Fibroblast of upper back skin (primary cell): ENCODE results near the gene SLC26A9.

Experiments used
- DNase-seq: peaks from one replicate; pipeline ENCODE4 v3.0.0-alpha.2; 2013

SLC26A9 gene

DNA sequence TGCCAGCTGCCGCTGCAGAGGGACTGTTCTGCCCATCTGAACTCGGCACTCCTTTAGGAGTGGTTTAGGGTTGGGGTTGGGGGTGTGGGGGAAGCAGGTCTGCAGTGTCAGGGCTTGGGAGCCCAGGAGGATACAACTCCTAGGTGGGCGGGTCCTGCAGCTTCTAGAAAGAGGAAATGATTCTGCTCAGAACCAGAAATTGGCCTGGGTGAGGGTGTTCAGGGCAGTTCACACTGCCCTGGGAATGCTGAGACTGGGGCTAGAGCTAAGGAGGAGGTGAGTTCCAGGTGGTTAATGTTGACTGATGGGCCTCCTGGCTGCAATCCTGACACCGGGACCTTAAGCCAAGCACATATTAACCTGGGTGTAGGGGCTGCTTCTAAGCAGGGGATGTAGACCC lies 4.8 kb upstream of the SLC26A9 start:
- no peak for DNase-seq

- no peak for DNase-seq
Measured at GRCh38 chr1:205947024-205947423, 3.8 kb upstream of the SLC26A9 start.

- no peak for DNase-seq
Measured at GRCh38 chr1:205945069-205945468, 1.8 kb upstream of the SLC26A9 start.

GRCh38 chr1:205944525-205944924 lies 1.3 kb upstream of the SLC26A9 start:
- no peak for DNase-seq

GRCh38 chr1:205942631-205943159 lies 561 bp downstream of the SLC26A9 start:
- no peak for DNase-seq

- DNase-seq, result no peak
Measured at GRCh38 chr1:205940710-205941109, 2.5 kb downstream of the SLC26A9 start.

DNA sequence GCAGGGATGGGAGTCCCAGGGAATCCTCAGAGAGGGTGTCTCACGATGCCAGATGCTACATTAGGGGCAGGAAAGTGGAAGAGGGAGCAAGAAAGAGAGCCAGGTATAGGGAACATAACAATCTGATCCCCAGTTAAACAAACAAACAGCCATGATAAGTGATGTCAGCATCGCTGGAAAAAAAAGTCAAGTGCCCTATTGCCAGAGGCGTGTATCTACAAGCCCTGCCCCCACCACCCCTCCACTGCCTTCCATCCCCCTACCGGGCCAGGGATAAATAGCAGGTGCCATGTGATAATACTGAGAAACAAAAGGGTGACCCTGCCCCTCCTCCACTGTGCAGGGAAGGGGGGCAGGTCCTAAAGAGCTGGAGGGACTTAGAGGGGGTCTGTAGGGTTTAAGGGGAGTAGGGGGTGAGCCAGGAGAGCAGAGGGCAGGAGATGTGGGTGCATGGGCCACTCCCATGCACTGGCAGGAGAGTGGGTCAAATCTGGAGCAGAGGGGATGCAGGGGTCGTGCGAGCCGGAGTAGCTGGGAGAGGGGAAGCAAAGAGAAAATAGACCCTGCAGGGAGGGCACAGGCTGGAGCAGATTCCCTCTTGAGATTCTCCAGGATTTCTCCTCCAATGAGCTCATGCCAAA lies 3.4 kb downstream of the SLC26A9 start:
- DNase-seq, result no peak

- DNase-seq, result no peak
Measured at GRCh38 chr1:205938682-205939081, 4.6 kb downstream of the SLC26A9 start.

DNA sequence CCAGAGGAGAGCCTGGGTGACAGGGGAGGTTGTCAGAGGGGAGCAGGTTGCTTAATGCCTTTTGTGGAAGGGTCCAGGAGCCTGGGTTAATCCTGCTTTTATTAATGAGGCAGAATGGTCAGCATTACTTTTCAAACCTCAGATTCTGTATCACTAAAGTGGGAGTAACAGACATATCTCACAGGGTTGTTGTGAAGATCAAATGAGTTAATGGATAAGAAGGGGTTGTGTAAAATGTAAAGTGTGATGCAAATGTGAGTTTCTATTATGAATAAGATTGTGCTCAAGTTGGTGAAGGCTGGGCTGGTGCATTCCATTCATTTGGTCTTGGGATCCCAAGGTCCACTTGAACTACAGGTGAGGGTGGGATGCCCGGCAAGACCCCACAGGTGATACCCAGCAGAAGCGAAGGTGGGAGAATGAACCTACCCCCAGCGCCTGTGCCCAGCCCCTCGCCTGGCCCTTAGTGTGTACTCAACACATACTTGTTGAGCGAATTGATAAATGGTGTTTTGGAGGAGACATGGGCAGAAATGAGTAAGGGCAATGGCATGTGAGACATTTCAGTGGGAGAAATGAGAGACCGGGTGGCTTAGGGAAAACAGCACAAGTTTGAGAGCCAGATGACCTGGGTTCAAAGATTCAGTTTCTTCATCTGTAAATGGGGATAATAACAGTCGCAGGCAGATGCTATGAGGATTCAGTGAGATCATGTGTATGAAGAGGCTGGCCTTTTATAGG lies 6.2 kb downstream of the SLC26A9 start:
- peak; percentile 86 for DNase-seq

- no peak for DNase-seq
Measured at GRCh38 chr1:205936311-205936710, 6.9 kb downstream of the SLC26A9 start.

DNA sequence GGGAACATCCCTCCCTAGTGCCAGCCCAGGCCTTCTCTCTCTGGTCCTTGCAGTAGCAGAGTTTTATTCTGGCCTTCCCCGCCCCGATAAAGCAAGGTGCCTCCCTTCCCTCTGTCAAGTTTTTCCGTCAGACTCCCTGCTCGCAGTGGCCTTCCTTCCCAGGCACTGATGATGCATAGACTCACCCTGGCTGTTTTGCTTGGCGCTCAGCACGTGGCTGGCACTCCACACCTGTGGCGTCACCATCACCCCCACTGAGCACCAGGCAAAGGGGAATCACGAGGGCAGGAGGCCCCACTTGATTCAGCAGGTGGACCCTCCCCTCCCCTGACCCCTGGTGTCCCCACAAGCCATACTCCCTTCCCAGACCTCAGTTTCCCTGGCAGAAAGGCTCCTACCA lies 7.4 kb downstream of the SLC26A9 start:
- DNase-seq, result no peak

DNA sequence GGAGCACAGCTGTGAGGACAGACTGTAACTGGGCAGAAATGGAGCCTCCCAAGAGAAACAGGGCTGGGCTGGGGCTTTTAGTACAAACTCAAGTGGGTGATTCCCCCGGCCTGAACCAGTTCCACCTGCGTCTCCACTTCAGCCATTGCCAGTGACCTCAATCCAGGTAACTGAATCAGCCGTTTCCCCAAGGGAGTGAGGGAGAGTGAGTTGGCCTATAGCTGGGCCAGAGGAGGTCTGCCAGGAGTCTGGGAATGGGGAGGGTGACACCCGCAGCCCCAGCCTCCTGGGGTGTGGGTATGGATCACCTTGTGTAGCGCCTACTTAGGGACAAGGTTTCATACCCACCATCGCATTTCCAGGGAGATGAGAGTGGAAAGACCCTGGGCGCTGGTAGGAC lies 8.5 kb downstream of the SLC26A9 start:
- DNase-seq, result no peak

DNA sequence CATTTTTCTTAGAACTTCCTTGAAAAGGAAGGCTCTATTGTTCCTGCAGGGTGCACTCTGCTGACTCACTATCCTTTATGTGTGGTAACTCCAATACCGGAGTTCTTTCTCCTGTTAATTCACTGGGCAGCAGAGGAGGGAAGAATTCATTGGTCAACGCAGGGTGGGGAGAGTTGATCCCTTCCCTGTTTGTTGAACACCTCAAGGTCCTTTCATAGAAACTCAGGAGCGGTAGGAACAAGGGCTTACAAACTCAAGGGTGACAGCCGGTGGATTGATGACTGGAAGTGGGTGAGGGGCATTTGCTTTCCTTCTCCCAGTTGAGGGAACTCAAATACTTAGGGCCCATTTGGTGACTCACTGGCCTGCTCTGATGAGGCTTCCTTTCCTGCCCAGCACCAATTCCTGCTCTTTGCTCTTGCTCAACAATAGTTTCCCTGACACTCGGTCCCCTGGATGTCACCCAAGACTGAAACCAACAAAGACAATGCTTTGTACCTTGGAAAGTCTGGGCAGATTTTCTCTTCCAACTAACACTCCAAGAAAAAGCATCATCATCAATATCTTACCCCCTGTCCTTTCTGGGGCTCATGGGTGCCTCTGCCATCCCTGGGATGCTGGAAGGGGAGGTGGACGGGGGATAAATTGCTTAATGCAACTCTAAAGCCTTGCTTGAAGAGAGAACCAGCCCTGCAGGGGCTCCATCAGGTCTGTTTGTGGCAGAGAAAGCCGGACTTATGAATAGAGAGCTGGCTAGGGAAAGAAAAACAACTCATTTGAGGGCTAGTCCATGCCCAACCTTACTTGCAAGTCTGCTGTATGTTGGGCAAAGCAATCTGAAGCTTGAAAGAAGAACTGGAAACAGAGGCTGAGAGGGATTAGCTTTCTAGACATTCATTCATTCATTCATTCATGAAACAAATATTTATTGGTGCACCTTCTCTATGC lies 9.3 kb downstream of the SLC26A9 start:
- peak; percentile 81 for DNase-seq

DNA sequence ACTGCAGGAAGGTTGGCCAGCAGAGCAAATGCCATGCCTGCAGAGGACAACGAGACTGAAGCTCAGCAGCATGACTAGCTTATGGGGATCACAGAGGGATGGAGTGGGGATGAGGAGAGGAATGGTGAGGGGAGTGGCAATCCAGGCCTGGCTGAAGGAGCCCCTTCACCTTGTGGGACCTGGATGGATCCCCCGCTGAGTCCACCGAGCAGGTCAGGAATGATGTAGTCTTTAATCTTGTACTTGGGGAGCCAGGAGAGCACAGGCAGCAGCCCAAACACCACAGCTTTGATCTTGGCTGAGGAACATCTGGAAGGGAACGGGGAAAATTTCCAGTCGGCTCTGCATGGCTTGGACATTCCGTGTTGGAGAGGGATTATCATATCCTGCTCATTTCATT lies 10.5 kb downstream of the SLC26A9 start:
- no peak for DNase-seq

GRCh38 chr1:205930799-205931281 lies 12.4 kb downstream of the SLC26A9 start:
- no peak for DNase-seq

DNA sequence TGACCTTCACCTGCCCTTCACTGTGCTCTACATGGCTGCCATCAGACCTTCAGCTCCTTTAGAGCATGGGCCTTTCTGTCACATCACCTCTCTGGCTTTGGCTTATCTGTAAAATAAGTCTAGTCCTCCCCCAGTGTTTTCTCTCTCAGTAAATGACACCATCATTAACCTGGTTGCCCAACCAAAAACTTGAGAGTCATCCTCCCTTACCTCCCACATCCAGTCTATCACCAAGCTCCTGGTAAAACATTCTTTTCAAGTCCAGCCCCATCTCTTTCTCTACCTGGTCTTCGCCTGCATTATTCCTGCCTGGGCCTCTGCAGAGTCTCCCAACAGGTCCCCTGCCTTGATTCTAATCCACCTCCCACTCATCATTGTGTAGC lies 13.1 kb downstream of the SLC26A9 start:
- no peak for DNase-seq

GRCh38 chr1:205929496-205930194 lies 13.6 kb downstream of the SLC26A9 start:
- DNase-seq, result no peak

- no peak for DNase-seq
Measured at GRCh38 chr1:205928317-205928716, 14.9 kb downstream of the SLC26A9 start.

- DNase-seq, result no peak
Measured at GRCh38 chr1:205927676-205928075, 15.6 kb downstream of the SLC26A9 start.

GRCh38 chr1:205927247-205927646 lies 16.0 kb downstream of the SLC26A9 start:
- DNase-seq, result no peak

GRCh38 chr1:205926636-205927035 lies 16.6 kb downstream of the SLC26A9 start:
- no peak for DNase-seq

- DNase-seq, result no peak
Measured at GRCh38 chr1:205926213-205926612, 17.0 kb downstream of the SLC26A9 start.

DNA sequence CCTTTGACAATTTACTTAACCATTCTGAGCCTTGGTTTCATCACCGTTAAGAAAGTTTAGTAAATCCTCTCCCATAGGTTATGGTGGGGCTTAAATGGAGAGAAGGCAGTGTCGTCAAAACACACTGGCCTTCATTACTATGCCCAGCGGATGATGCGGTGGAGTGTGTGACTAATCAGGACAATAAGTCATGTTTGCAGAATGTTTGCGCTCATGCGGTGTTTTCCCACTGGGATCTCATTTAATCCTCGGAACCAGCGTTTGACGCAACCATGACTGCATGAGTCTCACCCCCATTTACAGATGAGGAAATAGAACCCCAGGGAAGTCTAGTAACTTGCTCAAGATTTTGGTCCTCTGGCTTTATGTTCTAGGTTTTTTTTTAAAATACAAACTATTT lies 17.5 kb downstream of the SLC26A9 start:
- DNase-seq, result peak; percentile 92
